Osteoblast (primary cell): ENCODE results near the gene GINS3. TPM values are rescaled to one million over a fixed set of nuclear protein-coding genes. Genes with fewer than 3 reads are reported as not detected.

Experiments
- DNase-seq: peaks from one replicate; pipeline ENCODE4 v3.0.0; 2011; ENCODE audit warnings: low spot score, mixed read lengths; ENCODE audit not compliant: insufficient read length; ENCODE audit errors: missing footprints
- H2AFZ ChIP-seq: 2 replicates; pipeline ENCODE4 v1.6.0; 2011; ENCODE audit warnings: mild to moderate bottlenecking, low read length
- H3K27ac ChIP-seq: 2 replicates; pipeline ENCODE4 v1.5.1; 2011; ENCODE audit warnings: mild to moderate bottlenecking, low read depth, low read length, moderate library complexity
- H3K27me3 ChIP-seq: 2 replicates; pipeline ENCODE4 v1.6.0; 2012; ENCODE audit warnings: mild to moderate bottlenecking, control low read depth, inconsistent platforms, low read length, moderate library complexity; ENCODE audit not compliant: insufficient read depth
- H3K36me3 ChIP-seq: 2 replicates; pipeline ENCODE4 v1.5.1; 2011; ENCODE audit warnings: mild to moderate bottlenecking, low read length, control low read depth, moderate library complexity; ENCODE audit not compliant: insufficient read depth
- H3K4me1 ChIP-seq: 2 replicates; pipeline ENCODE4 v1.5.1; 2011; ENCODE audit warnings: mild to moderate bottlenecking, low read length, control low read depth, moderate library complexity; ENCODE audit not compliant: insufficient read depth
- H3K4me2 ChIP-seq: 2 replicates; pipeline ENCODE4 v1.6.0; 2011; ENCODE audit warnings: mild to moderate bottlenecking, low read length; ENCODE audit not compliant: insufficient read depth
- H3K4me3 ChIP-seq: fragments of 200-600 bp; sonication (generic); 3 replicates; pipeline ENCODE4 v1.5.1; 2012; ENCODE audit warnings: mild to moderate bottlenecking, low read length, inconsistent platforms; ENCODE audit not compliant: insufficient read depth
- H3K79me2 ChIP-seq: 2 replicates; pipeline ENCODE4 v1.6.0; 2012; ENCODE audit warnings: mild to moderate bottlenecking, low read length, control low read depth, inconsistent platforms; ENCODE audit not compliant: insufficient read depth
- H3K9me3 ChIP-seq: 2 replicates; pipeline ENCODE4 v1.5.1; 2011; ENCODE audit warnings: low read depth, low read length, control low read depth
- H4K20me1 ChIP-seq: 2 replicates; pipeline ENCODE4 v1.6.0; 2012; ENCODE audit warnings: mild to moderate bottlenecking, low read length, control low read depth; ENCODE audit not compliant: insufficient read depth
- total RNA-seq: library from RNA; depleted of rRNA; stranded (reverse); fragments of >200 nt; gene quantifications from 2 replicates; pipeline ENCODE4 v1.2.3, GENCODE V29; 2012
- TF ChIP-seq, protein P1 (sequence below): IDR thresholded peaks from 2 replicates; pipeline ENCODE4 v1.5.1; 2011; ENCODE audit warnings: mild to moderate bottlenecking, low read depth, low read length, moderate library complexity; ENCODE audit errors: extremely low read depth

The GINS3 gene
- total RNA-seq, 1 donor: 1.1 TPM

- Histone ChIP-seq H3K9me3 (no peaks in the 10 kb centered on the region), H3K27ac (no peak overlapping the region), H3K79me2 (no peaks in the 10 kb centered on the region), H2AFZ (no peak overlapping the region), H3K4me2 (no peak overlapping the region), H4K20me1 (no peaks in the 10 kb centered on the region), H3K36me3 (no peaks in the 10 kb centered on the region), H3K4me3 (no peak overlapping the region), H3K4me1 (peaks cover 6% of the 10 kb centered on the region), H3K27me3 (peaks cover 2% of the 10 kb centered on the region)
- TF ChIP-seq, protein P1, sequence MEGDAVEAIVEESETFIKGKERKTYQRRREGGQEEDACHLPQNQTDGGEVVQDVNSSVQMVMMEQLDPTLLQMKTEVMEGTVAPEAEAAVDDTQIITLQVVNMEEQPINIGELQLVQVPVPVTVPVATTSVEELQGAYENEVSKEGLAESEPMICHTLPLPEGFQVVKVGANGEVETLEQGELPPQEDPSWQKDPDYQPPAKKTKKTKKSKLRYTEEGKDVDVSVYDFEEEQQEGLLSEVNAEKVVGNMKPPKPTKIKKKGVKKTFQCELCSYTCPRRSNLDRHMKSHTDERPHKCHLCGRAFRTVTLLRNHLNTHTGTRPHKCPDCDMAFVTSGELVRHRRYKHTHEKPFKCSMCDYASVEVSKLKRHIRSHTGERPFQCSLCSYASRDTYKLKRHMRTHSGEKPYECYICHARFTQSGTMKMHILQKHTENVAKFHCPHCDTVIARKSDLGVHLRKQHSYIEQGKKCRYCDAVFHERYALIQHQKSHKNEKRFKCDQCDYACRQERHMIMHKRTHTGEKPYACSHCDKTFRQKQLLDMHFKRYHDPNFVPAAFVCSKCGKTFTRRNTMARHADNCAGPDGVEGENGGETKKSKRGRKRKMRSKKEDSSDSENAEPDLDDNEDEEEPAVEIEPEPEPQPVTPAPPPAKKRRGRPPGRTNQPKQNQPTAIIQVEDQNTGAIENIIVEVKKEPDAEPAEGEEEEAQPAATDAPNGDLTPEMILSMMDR: no peak
- no peak for DNase-seq
Observed at GRCh38 chr16:58418026-58418425, 25.8 kb downstream of the GINS3 start.

- H3K4me2 ChIP-seq: peak overlapping the region; percentile 32
- no peak overlapping the region for H3K4me3 ChIP-seq
- H3K27me3 ChIP-seq: peaks cover 2% of the 10 kb centered on the region
- H3K27ac ChIP-seq: no peak overlapping the region
- no peaks in the 10 kb centered on the region for H3K79me2 ChIP-seq
- H3K36me3 ChIP-seq: no peaks in the 10 kb centered on the region
- no peaks in the 10 kb centered on the region for H3K9me3 ChIP-seq
- H2AFZ ChIP-seq: peak overlapping the region; percentile 85
- TF ChIP-seq, protein P1: no peak
- peak; percentile 71 for DNase-seq
- no peaks in the 10 kb centered on the region for H4K20me1 ChIP-seq
- peaks cover 6% of the 10 kb centered on the region for H3K4me1 ChIP-seq
Observed at GRCh38 chr16:58418601-58419000, 26.3 kb downstream of the GINS3 start.

GRCh38 chr16:58419241-58419990 lies 27.1 kb downstream of the GINS3 start:
- peaks cover 2% of the 10 kb centered on the region for H3K27me3 ChIP-seq
- H3K9me3 ChIP-seq: no peaks in the 10 kb centered on the region
- TF ChIP-seq, protein P1: no peak
- no peak overlapping the region for H3K4me2 ChIP-seq
- H3K27ac ChIP-seq: no peak overlapping the region
- no peak overlapping the region for H2AFZ ChIP-seq
- no peak overlapping the region for H3K4me3 ChIP-seq
- H3K79me2 ChIP-seq: no peaks in the 10 kb centered on the region
- no peaks in the 10 kb centered on the region for H4K20me1 ChIP-seq
- no peak for DNase-seq
- peaks cover 6% of the 10 kb centered on the region for H3K4me1 ChIP-seq
- no peaks in the 10 kb centered on the region for H3K36me3 ChIP-seq

DNA sequence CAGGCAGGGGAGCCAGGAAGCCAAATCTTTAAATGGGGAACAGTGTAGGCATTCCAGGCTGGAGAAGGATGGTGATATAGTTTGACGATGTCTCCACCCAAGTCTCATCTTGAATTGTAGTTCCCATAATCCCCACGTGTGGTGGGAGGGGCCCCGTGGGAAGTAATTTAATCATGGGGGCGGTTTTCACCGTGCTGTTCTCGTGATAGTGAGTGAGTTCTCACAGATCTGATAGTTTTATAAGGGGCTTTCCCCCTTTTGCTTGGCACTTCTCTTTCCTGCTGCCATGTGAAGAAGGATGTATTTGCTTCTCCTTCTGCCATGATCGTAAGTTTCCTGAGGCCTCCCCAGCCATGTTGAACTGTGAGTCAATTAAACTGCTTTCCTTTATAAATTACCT lies 28.8 kb downstream of the GINS3 start:
- Histone ChIP-seq H2AFZ (no peak overlapping the region), H3K79me2 (no peaks in the 10 kb centered on the region)

More for the DNA sequence above, 28.8 kb downstream of the GINS3 start:
- no peak for DNase-seq
- Histone ChIP-seq H3K36me3 (no peaks in the 10 kb centered on the region), H3K4me2 (no peak overlapping the region), H3K27me3 (peaks cover 4% of the 10 kb centered on the region), H4K20me1 (no peaks in the 10 kb centered on the region), H3K4me3 (no peak overlapping the region), H3K4me1 (peaks cover 6% of the 10 kb centered on the region), H3K9me3 (no peaks in the 10 kb centered on the region), H3K27ac (no peak overlapping the region)
- TF ChIP-seq, protein P1: no peak
